ENCODE measurements around the gene ZNF536. TPM values are rescaled to one million over a fixed set of nuclear protein-coding genes. Genes with fewer than 3 reads are reported as not detected.

The ZNF536 gene
- total RNA-seq, 1 experiment from 2014 or later = not detected

- H4K20me1 ChIP-seq (ENCODE audit: insufficient read depth) = no peaks in the 10 kb centered on the region
- no peak overlapping the region for H3K4me2 ChIP-seq
- H3K4me3 ChIP-seq = no peak overlapping the region
- TF ChIP-seq CTCF (conservative IDR thresholded peaks at IDR 0.05) (no peak), EZH2 (IDR thresholded peaks at IDR 0.05; ENCODE audit: low read depth) (no peak)
- no peak for DNase-seq
- no peaks in the 10 kb centered on the region for H3K9me2 ChIP-seq (ENCODE audit: insufficient read depth)
- H3K79me2 ChIP-seq (ENCODE audit: low read depth) = no peaks in the 10 kb centered on the region
- BruUV-seq (replicated peaks) = no TSS peak
- no peak overlapping the region for H2AFZ ChIP-seq
- H3F3A ChIP-seq (ENCODE audit: insufficient read depth, low read depth) = no peaks in the 10 kb centered on the region
- peaks cover 51% of the 10 kb centered on the region for H3K27me3 ChIP-seq (ENCODE audit: insufficient read depth, low read depth)
- POLR2A ChIA-PET (ENCODE audit: unreplicated experiment) = no interaction called here
- intact Hi-C loops (cut with micrococcal nuclease; ENCODE audit: unreplicated experiment) = no loop called here
- H3K27ac ChIP-seq = no peak overlapping the region
- no peaks in the 10 kb centered on the region for H3K36me3 ChIP-seq (ENCODE audit: low read depth)
- CTCF ChIA-PET = interaction anchor here (0.7 kb wide), 1 partner anchor 470 kb away, joined by 15 read pairs; no protein-coding TSS in a partner anchor
- H3K9me3 ChIP-seq (ENCODE audit: insufficient read depth, low read depth) = no peaks in the 10 kb centered on the region
- H3K4me1 ChIP-seq (replicated peaks; ENCODE audit: insufficient read depth) = no peaks in the 10 kb centered on the region
Observed at GRCh38 chr19:30374539-30374864, 2.3 kb downstream of the ZNF536 start.

GRCh38 chr19:30374865-30375552 lies 2.8 kb downstream of the ZNF536 start:
- CTCF ChIA-PET = no interaction called here
- DNase-seq = no peak
- no peaks in the 10 kb centered on the region for H3K9me2 ChIP-seq (ENCODE audit: insufficient read depth)

GRCh38 chr19:30375553-30376031 lies 3.4 kb downstream of the ZNF536 start:
- Histone ChIP-seq H3F3A (ENCODE audit: insufficient read depth, low read depth) (no peaks in the 10 kb centered on the region), H3K27me3 (ENCODE audit: insufficient read depth, low read depth) (peaks cover 40% of the 10 kb centered on the region), H3K79me2 (ENCODE audit: low read depth) (no peaks in the 10 kb centered on the region), H3K27ac (no peak overlapping the region), H2AFZ (no peak overlapping the region), H3K4me3 (no peak overlapping the region), H3K9me3 (ENCODE audit: insufficient read depth, low read depth) (no peaks in the 10 kb centered on the region), H3K9me2 (ENCODE audit: insufficient read depth) (no peaks in the 10 kb centered on the region), H3K4me2 (no peak overlapping the region), H4K20me1 (ENCODE audit: insufficient read depth) (no peaks in the 10 kb centered on the region), H3K4me1 (replicated peaks; ENCODE audit: insufficient read depth) (no peaks in the 10 kb centered on the region), H3K36me3 (ENCODE audit: low read depth) (no peaks in the 10 kb centered on the region)
- TF ChIP-seq CTCF (conservative IDR thresholded peaks at IDR 0.05) (no peak), EZH2 (IDR thresholded peaks at IDR 0.05; ENCODE audit: low read depth) (no peak)
- intact Hi-C loops (cut with micrococcal nuclease; ENCODE audit: unreplicated experiment) = no loop called here
- DNase-seq = no peak
- BruUV-seq (replicated peaks) = no TSS peak
- POLR2A ChIA-PET (ENCODE audit: unreplicated experiment) = no interaction called here
- CTCF ChIA-PET = no interaction called here

More at GRCh38 chr19:30374865-30375552, 2.8 kb downstream of the ZNF536 start:
- Histone ChIP-seq H3K9me3 (ENCODE audit: insufficient read depth, low read depth) (no peaks in the 10 kb centered on the region), H3K4me3 (no peak overlapping the region), H3K27ac (no peak overlapping the region), H3K27me3 (ENCODE audit: insufficient read depth, low read depth) (peaks cover 46% of the 10 kb centered on the region), H3K36me3 (ENCODE audit: low read depth) (no peaks in the 10 kb centered on the region), H3F3A (ENCODE audit: insufficient read depth, low read depth) (no peaks in the 10 kb centered on the region), H3K4me2 (no peak overlapping the region), H4K20me1 (ENCODE audit: insufficient read depth) (no peaks in the 10 kb centered on the region), H3K4me1 (replicated peaks; ENCODE audit: insufficient read depth) (no peaks in the 10 kb centered on the region), H2AFZ (no peak overlapping the region), H3K79me2 (ENCODE audit: low read depth) (no peaks in the 10 kb centered on the region)
- intact Hi-C loops (cut with micrococcal nuclease; ENCODE audit: unreplicated experiment) = no loop called here
- TF ChIP-seq EZH2 (IDR thresholded peaks at IDR 0.05; ENCODE audit: low read depth) (no peak), CTCF (conservative IDR thresholded peaks at IDR 0.05) (no peak)
- POLR2A ChIA-PET (ENCODE audit: unreplicated experiment) = no interaction called here
- BruUV-seq (replicated peaks) = no TSS peak
